Measurements from ENCODE around the gene YIPF6.
"Not testable (repeated sequence)": the region's sequence is repeated elsewhere in the genome, so short reads cannot be mapped to it uniquely, and the experiment has no call there.

DNA sequence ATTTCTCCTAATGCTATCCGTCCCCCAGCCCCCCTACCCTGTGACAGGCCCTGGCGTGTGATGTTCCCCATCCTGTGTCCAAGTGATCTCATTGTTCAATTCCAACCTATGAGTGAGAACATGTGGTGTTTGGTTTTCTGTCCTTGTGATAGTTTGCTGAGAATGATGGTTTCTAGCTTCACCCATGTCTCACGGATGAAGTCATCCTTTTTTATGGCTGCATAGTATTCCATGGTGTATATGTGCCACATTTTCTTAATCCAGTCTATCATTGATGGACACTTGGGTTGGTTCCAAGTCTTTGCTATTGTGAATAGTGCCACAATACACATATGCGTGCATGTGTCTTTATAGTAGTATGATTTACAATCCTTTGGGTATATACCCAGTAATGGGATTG lies 61.1 kb downstream of the YIPF6 start:
- not testable (repeated sequence) for TF ChIP-seq CTCF (IDR thresholded peaks at IDR 0.05 in 8 of 11, conservative IDR thresholded peaks at IDR 0.05 in 3 of 11); POLR2A (IDR thresholded peaks at IDR 0.05)
